UCSD-AML1 (cell line): ENCODE results near the gene PDE8B.
A peak's percentile ranks its signal among the peaks of the same experiment; 100 is the strongest.

Experiments
- DNase-seq: peaks from one replicate; lab custom pipeline; 2025; ENCODE audit not compliant: unreplicated experiment; lab: John Stamatoyannopoulos, UW

PDE8B gene

DNA sequence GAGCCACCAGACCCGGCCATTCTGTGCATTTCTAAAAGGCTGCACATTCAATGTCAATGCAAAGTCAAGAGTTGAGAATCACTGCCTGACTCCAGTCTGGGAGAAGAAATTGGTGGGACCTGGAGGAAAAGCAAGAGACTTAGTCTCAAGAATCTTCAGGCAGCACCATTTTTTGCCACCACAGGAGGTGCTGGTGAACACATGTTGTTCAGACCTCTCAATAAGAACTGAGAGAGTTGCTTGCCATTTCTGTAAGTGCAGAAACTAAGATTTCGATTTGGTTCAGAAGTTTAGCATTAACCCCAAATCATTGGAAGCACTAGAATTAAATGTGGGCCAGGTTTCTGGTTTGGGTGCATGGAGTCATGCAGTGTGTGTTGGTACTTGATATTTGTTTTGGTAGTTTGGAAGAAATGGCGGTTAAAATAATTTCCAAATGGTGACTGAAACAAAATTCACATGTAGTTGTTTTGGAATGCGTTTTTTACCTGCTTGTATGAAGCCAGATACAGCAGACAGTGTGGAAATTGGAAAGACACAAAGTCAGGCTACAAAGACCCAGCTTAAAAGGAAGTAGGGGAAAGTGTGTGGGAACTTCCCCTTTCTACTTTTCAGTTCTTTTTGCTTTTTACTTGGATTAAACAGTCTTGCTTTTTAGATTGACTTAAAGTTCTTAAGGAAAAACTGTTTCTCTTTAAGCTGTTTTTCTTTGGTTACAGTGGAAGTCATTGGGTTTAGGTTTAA is 20.4 kb downstream of the PDE8B start:
- no peak for DNase-seq

DNA sequence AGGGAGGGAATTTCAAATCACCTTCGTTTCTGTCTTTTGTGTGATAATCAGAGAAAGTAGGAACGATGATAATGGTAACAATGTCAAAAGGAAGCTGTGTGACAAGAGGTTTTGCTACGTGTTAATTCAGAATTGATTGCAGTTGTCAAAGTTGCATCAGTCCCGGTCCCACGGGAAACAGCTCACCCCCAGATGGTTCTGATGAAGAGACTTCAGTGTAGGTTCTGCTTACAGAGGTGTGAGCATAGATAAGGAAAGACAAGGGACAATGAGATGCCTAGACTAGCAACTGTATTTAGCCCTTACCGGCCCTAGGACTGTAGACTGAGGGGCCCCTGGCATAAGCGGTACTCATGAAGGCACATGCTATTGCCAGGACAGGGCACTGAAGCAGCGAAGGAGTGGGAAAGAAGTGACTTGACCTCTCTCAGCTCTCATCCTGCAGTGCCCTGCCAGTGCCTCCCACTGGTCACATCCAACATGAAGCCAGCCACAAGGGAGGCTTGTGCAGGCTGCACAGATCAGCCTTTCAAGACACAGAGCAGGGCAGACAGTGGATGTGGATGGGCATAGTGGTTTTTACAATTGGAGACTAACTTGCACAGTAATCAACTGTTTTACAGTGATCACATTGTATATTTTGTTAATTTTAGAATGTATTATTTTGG is 21.1 kb downstream of the PDE8B start:
- DNase-seq, result peak; percentile 20

DNA sequence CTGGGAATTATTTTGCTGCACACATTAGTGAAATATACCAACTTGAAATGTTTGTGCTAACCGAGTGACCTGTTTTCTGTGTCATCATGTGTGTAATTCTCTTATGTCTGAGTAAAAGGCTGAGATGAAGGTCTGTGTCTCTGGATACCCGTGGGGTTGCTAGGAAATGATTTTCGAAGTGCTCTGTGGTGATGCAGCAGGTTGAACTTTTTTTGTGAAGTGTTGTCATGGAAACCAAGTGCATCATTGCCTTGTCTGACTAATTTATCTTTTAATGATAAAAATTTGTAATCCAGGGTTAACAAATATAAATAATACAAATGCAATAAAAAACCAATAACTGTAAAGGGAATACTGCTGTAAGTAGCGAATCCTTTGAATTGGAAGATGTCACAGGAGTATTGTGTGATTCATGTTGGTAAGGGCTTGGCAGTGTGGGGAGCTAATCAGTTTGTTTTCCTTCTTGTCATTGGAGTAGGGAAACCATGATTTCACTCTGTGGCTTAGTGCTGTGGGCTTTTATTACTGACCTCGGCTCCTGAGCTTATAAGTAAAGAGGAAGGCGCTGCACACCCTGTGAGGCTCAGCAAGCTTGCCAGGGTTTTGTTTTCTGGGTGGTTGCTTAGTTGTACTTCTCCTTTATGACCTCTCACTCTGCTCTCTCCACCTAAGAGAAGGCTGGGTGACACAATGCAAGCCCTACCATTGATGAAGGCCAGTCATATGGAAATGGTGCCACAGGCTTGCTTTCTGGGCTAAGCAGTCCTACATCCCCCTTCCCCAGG is 22.3 kb downstream of the PDE8B start:
- peak; percentile 41 for DNase-seq

DNA sequence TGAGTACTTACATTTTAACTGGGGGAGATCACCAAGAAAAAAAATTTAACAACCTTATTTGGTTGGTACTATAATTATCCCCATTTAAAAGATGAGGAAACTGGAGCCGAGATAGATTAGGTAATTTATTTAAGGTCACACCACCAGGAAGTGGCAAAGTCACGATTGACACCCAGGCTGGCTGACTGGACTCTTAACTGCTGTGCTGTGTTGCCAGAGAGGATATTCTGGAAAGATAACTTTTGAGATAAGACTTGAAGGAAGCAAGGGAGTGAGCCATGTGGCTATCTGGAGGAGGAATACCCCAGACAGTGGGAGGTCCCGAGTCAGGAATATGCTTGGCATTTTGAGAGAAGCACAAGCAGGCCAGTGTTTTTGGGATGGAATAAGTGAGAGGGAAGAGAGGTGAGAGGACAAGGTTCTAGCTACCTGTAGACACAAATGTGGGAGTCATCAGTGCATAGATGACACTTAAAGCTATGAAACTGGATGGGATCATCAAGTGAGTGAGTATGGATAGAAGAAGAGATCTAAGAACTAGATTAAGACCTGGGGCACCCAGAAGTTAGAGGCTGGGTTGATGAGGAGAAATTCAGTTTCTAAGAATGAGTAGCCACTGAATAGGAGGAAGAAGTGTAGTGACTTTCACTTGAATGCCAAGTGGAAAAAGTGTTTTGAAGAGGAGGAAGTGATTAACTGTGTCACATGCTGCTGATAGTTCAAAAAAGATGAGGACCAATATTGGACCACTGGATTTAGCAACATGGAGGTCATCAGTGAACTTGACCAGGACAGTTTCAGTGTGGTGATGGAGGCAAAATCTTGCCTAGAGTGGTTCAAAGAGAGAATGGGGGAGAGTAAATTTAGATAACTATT is 25.6 kb downstream of the PDE8B start:
- DNase-seq, result peak; percentile 17

DNA sequence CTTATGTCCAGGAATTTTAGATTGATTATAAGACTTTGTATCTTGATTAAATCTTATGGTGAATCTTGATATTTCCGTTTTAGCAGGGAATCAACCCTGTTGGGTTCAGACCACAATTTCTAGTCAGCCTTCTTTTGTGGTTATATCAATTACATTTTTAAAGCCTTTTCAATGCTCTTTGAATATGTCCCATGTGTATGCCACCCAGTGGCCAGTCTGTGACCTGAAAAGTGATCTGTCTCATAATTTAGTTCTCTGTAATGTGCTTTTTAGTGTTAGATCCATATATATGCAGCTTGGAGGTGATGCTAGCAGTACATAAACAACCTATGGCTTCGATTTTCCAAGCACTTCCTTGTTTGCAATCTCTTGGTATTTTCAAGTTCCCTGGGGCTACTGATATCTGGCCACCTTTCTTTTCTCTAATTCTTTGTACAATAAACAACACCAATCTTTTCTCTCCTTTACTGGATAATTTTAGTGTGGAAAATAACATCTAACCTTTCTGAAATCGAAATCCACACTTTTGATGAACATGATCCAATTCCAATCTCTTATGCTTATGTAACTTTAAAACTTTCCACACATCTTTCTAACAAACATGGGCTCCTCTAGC is 28.8 kb downstream of the PDE8B start:
- DNase-seq, result no peak

DNA sequence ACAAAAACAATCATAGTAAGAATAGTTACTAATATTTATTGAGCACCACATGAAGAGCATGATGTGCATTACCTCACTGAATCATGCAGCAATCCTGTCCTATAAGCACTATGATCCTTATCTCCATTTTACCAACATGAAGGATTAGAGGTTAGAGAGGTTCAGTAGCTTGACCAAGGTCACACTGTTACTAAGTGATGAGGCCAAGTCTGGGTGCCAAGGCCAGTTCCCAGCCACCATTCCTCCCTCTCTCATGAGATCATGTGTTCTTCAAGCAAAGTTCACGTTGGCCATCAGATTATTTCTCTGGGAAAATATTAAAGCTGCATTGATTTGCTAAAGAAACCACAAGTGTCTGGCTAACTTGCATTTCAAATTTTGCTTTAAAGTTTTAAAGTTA is 31.0 kb downstream of the PDE8B start:
- no peak for DNase-seq

DNA sequence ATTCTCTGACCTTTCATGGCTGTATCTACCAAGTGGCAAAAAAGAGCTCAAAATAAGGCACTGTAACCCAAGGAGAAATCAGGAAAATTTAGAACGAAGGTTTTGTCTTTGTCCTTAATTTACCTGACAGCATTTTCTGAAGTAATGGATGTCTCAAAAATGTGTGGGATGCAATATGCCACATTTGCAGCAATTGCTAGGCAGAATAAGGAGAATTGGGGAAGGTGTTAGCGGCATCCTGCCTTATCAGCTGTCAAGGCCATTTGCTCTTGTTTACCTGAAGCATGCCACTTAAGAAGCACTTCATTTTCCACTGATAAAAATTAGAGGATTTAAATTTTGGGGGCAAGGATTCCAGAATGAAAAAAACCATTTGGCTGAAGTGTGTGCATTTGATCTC is 39.0 kb downstream of the PDE8B start:
- no peak for DNase-seq

DNA sequence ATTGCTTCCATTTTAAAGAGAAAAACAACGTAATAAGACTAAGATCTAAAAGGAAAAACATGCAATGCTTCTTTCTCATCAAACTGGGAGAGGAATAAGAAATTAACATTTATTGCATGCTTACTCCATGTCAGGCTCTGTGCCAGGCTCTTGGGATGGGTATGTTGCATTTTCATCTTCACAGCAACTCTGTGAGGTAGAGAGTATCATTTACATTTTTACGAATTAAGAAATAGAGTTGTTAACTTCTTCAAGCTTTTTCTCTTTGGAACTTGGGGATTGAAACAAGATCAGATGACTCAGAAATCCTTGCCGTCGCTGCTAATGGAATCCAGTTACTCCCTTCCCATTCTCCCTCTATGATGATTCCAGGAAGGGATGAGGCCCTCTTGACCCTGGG is 39.5 kb downstream of the PDE8B start:
- DNase-seq, result no peak

DNA sequence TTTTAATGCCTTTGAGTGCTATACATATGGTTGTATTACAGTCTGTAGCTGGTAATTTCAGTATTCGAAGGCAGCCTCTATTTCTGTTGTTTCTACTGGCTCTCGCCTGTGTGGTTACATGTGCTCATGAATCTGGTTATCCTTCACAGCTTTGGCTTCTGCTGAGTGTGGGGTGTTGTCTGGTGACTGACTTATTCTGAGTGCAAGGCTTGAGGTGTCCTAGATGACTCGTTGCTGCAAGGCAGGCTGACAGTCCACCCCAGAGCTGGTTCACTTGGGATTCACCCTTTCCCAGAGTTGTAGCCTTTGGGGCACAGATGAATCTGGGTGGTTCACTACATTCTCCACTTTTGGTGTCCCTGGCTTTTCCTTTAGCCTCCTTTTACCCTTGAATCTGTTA is 41.4 kb downstream of the PDE8B start:
- DNase-seq, result no peak

DNA sequence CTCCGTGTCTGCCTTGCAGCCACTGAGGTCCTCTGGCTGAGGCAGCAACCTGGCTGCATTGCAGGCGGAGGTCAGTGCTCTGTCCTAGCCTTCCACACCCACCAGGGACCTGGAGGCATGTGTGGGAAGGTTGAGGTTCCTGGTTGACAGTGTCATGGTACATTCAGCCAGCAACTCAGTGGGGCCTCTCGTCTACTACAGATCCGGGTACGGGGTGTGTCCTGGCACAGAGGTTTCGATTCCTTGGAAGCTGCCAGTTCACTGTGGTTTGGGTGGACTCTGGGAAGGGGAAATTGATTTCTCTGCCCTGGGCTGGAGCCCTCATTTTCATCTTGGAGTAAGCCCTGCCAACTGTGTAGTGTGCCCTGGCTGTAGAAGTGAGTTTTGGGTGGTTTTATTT is 45.1 kb downstream of the PDE8B start:
- DNase-seq, result no peak

DNA sequence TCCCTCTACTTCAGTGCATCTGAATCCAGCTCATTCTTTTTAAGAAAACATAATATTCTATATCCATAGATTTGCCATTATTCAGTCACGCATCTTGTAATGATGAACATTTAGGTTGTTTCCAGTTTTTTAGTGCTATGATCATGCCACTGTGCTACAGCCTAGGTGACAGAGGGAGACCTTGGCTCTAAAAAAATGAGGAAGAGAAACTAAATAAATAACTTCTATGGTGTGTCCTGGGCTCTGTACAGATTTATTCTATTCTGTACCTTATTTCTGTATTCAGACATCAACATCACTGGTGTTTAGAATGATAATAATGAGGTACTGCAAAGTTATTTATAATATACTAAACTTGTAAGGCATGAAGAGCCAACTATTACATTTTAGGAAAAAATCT is 45.9 kb downstream of the PDE8B start:
- no peak for DNase-seq

DNA sequence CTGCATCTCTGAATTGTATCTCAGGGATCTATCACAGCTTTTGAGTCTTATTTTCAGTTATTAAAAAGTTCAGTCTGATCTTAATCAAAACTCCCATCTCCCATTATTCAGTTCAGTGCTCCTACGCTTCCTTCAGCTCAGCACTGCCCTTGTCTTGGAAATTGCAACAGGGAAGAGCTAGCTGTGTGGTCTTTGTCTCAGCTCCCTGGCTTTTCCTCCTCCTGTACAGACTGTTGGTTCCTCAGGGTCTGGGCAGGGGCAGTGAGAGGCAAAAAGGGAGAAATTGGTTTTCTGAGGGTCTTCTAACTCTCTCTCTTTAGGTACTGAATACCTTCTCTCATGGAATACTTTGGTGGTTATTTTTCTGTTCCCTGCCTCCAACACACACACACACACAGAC is 48.2 kb downstream of the PDE8B start:
- no peak for DNase-seq

DNA sequence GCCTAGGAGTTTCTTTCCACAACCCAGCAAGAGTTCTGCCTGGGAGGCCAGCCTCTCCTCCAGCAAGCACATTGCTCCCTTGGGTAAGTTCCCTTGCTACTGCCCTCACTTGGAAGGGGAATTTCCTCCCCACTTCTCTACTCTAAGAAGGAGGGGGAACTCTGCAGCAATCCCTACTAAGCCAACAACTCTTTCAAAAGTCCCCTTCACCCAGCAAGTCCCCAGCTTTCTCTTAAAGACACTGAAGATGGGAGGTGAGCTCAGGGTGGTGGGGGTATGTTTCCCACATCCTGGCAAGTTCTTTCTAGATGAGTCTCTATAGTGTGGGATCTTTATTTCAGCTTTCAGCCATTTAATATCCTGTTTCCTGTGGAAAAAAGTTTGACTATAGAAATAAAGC is 49.0 kb downstream of the PDE8B start:
- DNase-seq, result no peak

DNA sequence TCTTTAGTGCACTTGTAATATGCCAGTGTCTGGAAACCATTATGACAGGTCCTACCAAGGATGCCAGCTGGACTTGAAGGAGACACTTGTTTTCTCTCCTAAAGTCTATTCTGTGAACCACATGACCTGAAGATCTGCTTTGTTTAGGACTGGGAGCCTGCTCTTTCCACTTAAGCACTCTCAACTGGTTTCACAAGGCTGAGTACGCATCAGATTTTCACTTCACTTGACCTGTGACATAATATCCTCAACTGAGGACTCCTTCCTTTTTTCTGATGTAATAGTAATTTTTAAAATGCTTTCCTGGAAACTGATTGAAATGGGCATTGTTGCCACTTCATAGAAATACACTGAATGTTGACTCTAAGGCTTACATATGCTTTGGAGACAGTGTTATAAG is 52.2 kb downstream of the PDE8B start:
- DNase-seq, result no peak

DNA sequence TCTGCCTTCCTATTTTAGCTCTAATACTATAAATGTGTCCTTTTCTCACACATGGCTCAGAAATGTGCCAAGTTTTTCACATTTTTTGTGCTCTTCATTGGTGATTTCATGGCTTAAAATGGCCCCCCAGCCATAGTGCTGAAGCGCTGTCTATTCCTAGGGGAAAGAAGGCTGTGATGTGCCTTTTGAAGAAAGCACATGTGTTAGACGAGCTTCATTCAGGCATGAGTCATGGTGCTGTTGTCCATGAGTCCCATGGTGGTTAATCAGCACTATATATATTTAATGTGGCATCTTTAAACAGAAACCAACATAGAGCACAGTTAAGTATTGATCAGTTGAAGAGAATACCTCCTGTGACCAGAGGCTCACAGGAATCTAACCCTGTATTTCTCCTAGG is 55.8 kb downstream of the PDE8B start:
- DNase-seq, result no peak

DNA sequence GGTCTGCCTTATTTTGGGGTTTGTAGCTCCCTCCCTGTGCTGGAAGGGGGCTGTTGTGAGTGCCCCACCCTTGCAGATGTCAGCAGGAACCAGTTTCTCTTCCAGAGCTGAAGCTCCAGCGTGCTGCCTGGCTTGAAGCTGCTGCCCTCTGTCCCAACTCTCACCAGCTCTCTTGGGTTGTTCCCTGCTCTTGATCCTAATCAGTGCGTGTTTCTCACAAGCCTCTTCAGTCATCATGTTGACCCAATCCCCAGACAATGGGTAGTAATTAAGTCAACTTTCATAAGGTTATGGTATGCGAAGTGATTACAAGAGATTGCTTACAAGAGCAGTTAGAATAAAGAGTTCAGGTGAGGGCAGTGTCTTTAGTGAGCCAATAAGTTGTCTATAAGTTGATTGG is 57.0 kb downstream of the PDE8B start:
- DNase-seq, result no peak

DNA sequence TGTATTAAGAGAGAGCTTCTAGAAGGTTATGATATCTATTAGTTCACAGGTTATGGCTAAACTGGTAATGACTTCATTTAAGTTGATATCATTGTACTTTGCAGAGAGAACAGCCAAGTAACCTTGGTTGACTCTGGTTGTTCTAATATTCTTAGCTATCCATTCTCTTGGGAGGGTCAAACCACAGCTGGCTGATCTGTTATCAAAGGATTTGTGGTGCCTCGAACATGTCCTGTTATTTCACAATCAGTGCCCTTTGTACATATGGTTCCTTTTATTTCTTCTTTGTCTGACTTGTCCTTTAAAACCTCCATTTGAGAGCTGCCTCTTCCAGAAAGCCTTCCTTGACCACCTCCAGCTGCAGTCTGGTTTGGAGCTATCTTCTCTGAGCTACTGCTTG is 61.7 kb downstream of the PDE8B start:
- DNase-seq, result no peak

DNA sequence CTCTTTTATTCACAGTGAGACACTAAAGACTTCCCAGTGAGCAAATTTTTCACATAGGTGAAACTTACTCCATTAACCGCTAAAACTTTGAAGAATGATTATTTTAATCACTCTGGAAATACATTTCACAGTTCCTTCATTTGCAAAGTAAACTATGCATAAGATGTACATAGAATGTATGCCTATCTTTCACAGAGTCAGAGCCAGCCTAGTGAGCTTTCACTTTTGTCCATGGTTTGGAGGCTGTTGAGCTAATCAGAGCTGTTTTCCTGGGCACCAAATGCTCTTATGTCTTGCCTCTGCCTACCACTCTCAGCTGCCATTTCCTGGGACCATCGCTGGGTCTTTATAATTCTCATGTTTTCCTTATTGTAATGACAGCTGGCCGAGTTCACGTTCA is 67.3 kb downstream of the PDE8B start:
- DNase-seq, result no peak

DNA sequence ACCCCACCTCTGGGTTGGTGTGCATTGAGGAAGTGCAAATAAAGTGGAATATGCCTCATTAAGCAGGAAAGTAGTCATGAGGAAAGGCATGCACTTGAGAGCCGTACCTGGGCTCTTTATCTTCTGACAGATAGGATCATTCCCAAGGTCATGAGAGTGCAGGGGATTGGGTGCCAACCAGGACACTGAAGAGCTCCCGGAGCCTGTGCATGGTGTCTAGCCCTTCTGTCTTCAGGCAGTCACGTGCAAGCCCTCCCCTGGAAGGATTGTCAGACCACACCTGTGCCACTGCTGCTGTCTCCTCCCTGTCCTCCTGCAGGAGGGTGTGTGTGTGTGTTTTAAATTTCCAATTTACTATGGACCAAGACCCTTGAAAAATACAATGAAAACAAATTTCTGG is 69.6 kb downstream of the PDE8B start:
- DNase-seq, result no peak

DNA sequence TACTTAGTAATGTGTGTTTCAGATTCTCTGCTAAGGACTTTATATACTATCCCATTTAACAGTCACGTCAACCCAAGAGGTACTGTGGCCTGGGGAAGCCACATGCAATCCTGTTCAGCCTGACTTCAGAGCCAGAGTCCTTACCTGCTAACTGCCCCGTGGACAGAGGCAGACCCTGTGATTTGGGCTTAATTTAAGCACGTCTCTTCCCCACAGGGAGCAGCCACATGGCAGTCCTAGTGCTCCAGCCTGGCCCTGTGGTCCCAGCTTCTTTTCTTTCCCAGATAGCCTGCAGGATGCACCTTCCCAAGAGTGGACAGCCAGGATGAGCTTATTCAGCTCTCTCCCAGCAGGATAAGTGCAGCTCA is 71.5 kb downstream of the PDE8B start:
- no peak for DNase-seq
